ENCODE data around the gene P2RX1. TPM values are rescaled to one million over a fixed set of nuclear protein-coding genes. Genes with fewer than 3 reads are reported as not detected.

The P2RX1 gene
- total RNA-seq, 1 donor: 1.3 TPM

GRCh38 chr17:3929764-3930163 is 13.5 kb upstream of the P2RX1 start:
- no peak for TF ChIP-seq CTCF (IDR thresholded peaks at IDR 0.05; ENCODE audit: insufficient read depth, low read depth, low read length)

GRCh38 chr17:3929181-3929580 is 12.9 kb upstream of the P2RX1 start:
- no peak for TF ChIP-seq CTCF (IDR thresholded peaks at IDR 0.05; ENCODE audit: insufficient read depth, low read depth, low read length)
- no peak for DNase-seq (ENCODE audit: low read depth)
- no peak overlapping the region for H3K4me3 ChIP-seq (ENCODE audit: low read depth, low read length)

More at GRCh38 chr17:3929764-3930163, 13.5 kb upstream of the P2RX1 start:
- no peak overlapping the region for H3K4me3 ChIP-seq (ENCODE audit: low read depth, low read length)
- no peak for DNase-seq (ENCODE audit: low read depth)

- H3K4me3 ChIP-seq (ENCODE audit: low read depth, low read length): no peak overlapping the region
- DNase-seq (ENCODE audit: low read depth): no peak
- no peak for TF ChIP-seq CTCF (IDR thresholded peaks at IDR 0.05; ENCODE audit: insufficient read depth, low read depth, low read length)
Measured at GRCh38 chr17:3928406-3928805, 12.1 kb upstream of the P2RX1 start.

GRCh38 chr17:3927628-3928340 is 11.5 kb upstream of the P2RX1 start:
- no peak for TF ChIP-seq CTCF (IDR thresholded peaks at IDR 0.05; ENCODE audit: insufficient read depth, low read depth, low read length)
- DNase-seq (ENCODE audit: low read depth): no peak
- no peak overlapping the region for H3K4me3 ChIP-seq (ENCODE audit: low read depth, low read length)

- TF ChIP-seq CTCF (IDR thresholded peaks at IDR 0.05; ENCODE audit: insufficient read depth, low read depth, low read length): no peak
- H3K4me3 ChIP-seq (ENCODE audit: low read depth, low read length): no peak overlapping the region
- DNase-seq (ENCODE audit: low read depth): no peak
Measured at GRCh38 chr17:3926860-3927627, 10.8 kb upstream of the P2RX1 start.

GRCh38 chr17:3925684-3926485 is 9.6 kb upstream of the P2RX1 start:
- no peak overlapping the region for H3K4me3 ChIP-seq (ENCODE audit: low read depth, low read length)
- no peak for TF ChIP-seq CTCF (IDR thresholded peaks at IDR 0.05; ENCODE audit: insufficient read depth, low read depth, low read length)
- DNase-seq (ENCODE audit: low read depth): no peak
